Glutamatergic neuron (in vitro differentiated cells): ENCODE measurements around the gene CEPT1. TPM values are rescaled to one million over a fixed set of nuclear protein-coding genes. Genes with fewer than 3 reads are reported as not detected.

Experiments
- DNase-seq: peaks from one replicate; pipeline ENCODE4 v3.0.0; 2022
- H3K27ac Mint-ChIP-seq: one replicate; pipeline ENCODE4 v1.8.0; 2020; ENCODE audit warnings: mild to moderate bottlenecking, mixed read lengths, inconsistent platforms; ENCODE audit not compliant: unreplicated experiment
- H3K27me3 Mint-ChIP-seq: one replicate; pipeline ENCODE4 v1.8.0; 2020; ENCODE audit warnings: mild to moderate bottlenecking, moderate library complexity, mixed read lengths, inconsistent platforms; ENCODE audit not compliant: unreplicated experiment
- H3K36me3 Mint-ChIP-seq: one replicate; pipeline ENCODE4 v1.8.0; 2020; ENCODE audit warnings: mild to moderate bottlenecking, mixed read lengths, inconsistent platforms; ENCODE audit not compliant: unreplicated experiment
- H3K4me1 Mint-ChIP-seq: one replicate; pipeline ENCODE4 v1.8.0; 2020; ENCODE audit warnings: mild to moderate bottlenecking, low read depth, mixed read lengths, inconsistent platforms; ENCODE audit not compliant: unreplicated experiment
- H3K4me3 Mint-ChIP-seq: one replicate; pipeline ENCODE4 v1.8.0; 2020; ENCODE audit warnings: mild to moderate bottlenecking, mixed read lengths, inconsistent platforms; ENCODE audit not compliant: unreplicated experiment
- H3K9me3 Mint-ChIP-seq: one replicate; pipeline ENCODE4 v1.8.0; 2020; ENCODE audit warnings: mild to moderate bottlenecking, moderate library complexity, mixed read lengths, inconsistent platforms; ENCODE audit not compliant: unreplicated experiment
- CTCF ChIP-seq: fragments of 200-600 bp; sonication (generic); IDR thresholded peaks from one replicate; pipeline ENCODE4 v1.5.0; 2021; ENCODE audit not compliant: partially characterized antibody, unreplicated experiment
- total RNA-seq: library from RNA; stranded (reverse); fragmentation: NEBNext Ultra II Directional; extraction: Animal tissue kit (Norgen Biotek cat#: 25700); gene quantifications from one replicate; pipeline ENCODE4 v1.2.1, GENCODE V29; 2021; ENCODE audit not compliant: unreplicated experiment

Gene CEPT1
- total RNA-seq, 1 donor from 2014 or later, result 35.6 TPM

- no peaks in the 10 kb centered on the region for H3K9me3 Mint-ChIP-seq
- no peak overlapping the region for H3K27ac Mint-ChIP-seq
- H3K4me3 Mint-ChIP-seq, result no peak overlapping the region
- TF ChIP-seq CTCF, result peak; percentile 94
- peak; percentile 92 for DNase-seq
- H3K4me1 Mint-ChIP-seq, result peaks cover 2% of the 10 kb centered on the region
- no peaks in the 10 kb centered on the region for H3K36me3 Mint-ChIP-seq
- H3K27me3 Mint-ChIP-seq, result peaks cover 3% of the 10 kb centered on the region
Observed at GRCh38 chr1:111222308-111223125, 82.5 kb downstream of the CEPT1 start.

GRCh38 chr1:111223126-111223685 is 83.2 kb downstream of the CEPT1 start:
- no peak for TF ChIP-seq CTCF
- H3K4me3 Mint-ChIP-seq, result no peak overlapping the region
- no peaks in the 10 kb centered on the region for H3K36me3 Mint-ChIP-seq
- no peaks in the 10 kb centered on the region for H3K9me3 Mint-ChIP-seq
- H3K27ac Mint-ChIP-seq, result no peak overlapping the region
- peaks cover 2% of the 10 kb centered on the region for H3K4me1 Mint-ChIP-seq
- no peaks in the 10 kb centered on the region for H3K27me3 Mint-ChIP-seq
- DNase-seq, result no peak

- Mint-ChIP-seq H3K4me3 (no peak overlapping the region), H3K27me3 (peaks cover 2% of the 10 kb centered on the region), H3K9me3 (peaks cover 2% of the 10 kb centered on the region), H3K36me3 (no peaks in the 10 kb centered on the region), H3K27ac (no peak overlapping the region), H3K4me1 (peaks cover 2% of the 10 kb centered on the region)
- no peak for DNase-seq
- no peak for TF ChIP-seq CTCF
Observed at GRCh38 chr1:111225091-111225490, 85.1 kb downstream of the CEPT1 start.

- DNase-seq, result no peak
- Mint-ChIP-seq H3K9me3 (peaks cover 2% of the 10 kb centered on the region), H3K27ac (no peak overlapping the region), H3K4me1 (peaks cover 2% of the 10 kb centered on the region), H3K4me3 (no peak overlapping the region), H3K27me3 (peaks cover 2% of the 10 kb centered on the region), H3K36me3 (no peaks in the 10 kb centered on the region)
- no peak for TF ChIP-seq CTCF
Observed at GRCh38 chr1:111225717-111226400, 85.8 kb downstream of the CEPT1 start.
